ENCODE measurements around the gene AGFG1. TPM values are rescaled to one million over a fixed set of nuclear protein-coding genes. Genes with fewer than 3 reads are reported as not detected.

The AGFG1 gene
- total RNA-seq, 4 donors from 2014 or later = 42.1 to 83.1 (median 53.5) TPM

GRCh38 chr2:227436436-227437174, 35.4 kb upstream of the AGFG1 start:
- no peak for DNase-seq (ENCODE audit: low spot score in 2 of 2)
- Histone ChIP-seq H3K4me1 (no peaks in the 10 kb centered on the region), H3K9me3 (peaks cover 0 to 14% (median 5%) of the 10 kb centered on the region in 4 donors), H3K36me3 (no peaks in the 10 kb centered on the region), H3K27ac (no peak overlapping the region), H3K4me3 (no peak overlapping the region), H3K27me3 (no peaks in the 10 kb centered on the region)
- 79 to 80% methylated on average over 7 of the region's 7 CpGs for WGBS, 2 donors
- peak in 1 of 2 donors; percentile 48 for TF ChIP-seq EP300 (IDR thresholded peaks at IDR 0.05)
- no peak for TF ChIP-seq CTCF (IDR thresholded peaks at IDR 0.05)

DNA sequence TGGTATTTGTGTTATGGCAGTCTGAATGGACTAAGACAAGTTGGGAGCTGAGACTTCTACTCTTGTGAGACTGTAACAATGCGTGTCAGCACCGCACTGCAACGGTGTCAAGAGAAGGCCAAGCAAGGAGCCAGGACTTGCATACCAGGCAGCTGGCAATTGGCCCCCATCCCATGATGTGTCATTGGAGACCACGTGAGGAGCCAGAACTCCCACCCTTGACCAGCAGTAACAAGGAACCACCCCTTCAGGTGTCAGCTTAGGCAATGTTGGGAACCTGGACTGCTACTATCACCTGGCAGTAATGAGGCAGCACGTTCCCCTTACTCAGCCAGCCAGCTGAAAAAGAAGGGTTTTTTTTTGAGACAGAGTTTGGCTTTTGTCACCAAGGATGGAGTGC, 32.7 kb upstream of the AGFG1 start:
- H3K9me3 ChIP-seq = no peaks in the 10 kb centered on the region
- no peak for DNase-seq (ENCODE audit: low spot score in 2 of 2)
- no peaks in the 10 kb centered on the region for H3K4me1 ChIP-seq
- H3K27me3 ChIP-seq = no peaks in the 10 kb centered on the region
- H3K36me3 ChIP-seq = no peaks in the 10 kb centered on the region
- H3K4me3 ChIP-seq = no peak overlapping the region
- no peak overlapping the region for H3K27ac ChIP-seq
- 81 to 90% methylated on average over 5 of the region's 5 CpGs for WGBS, 2 donors
- TF ChIP-seq POLR2A (IDR thresholded peaks at IDR 0.05) (no peak), EP300 (IDR thresholded peaks at IDR 0.05) (no peak)

DNA sequence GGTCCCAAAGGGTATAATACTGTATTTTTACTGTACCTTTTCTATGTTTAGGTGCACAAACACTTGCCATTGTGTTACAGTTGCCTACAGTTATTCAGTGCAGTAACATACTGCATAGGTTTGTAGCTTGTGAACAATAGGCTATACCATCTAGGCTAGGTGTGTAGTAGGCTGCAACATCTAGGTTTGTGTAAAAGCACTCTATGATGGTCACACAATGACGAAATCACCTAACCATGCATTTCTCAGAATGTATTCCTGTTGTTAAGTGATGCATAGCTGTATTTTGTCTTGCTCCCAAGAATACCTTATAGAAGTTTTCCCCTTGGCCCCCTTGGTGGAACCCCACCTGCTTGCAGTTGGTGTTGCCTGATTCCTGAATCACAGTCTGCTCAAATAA, 29.3 kb upstream of the AGFG1 start:
- H3K36me3 ChIP-seq = no peaks in the 10 kb centered on the region
- H3K27ac ChIP-seq = no peak overlapping the region
- no peak for DNase-seq (ENCODE audit: low spot score in 2 of 2)
- WGBS, 2 donors = 89 to 93% methylated on average over 1 of the region's 1 CpG
- H3K4me1 ChIP-seq = no peaks in the 10 kb centered on the region
- H3K9me3 ChIP-seq = no peaks in the 10 kb centered on the region
- H3K4me3 ChIP-seq = no peak overlapping the region
- TF ChIP-seq CTCF (IDR thresholded peaks at IDR 0.05) (no peak), EP300 (IDR thresholded peaks at IDR 0.05) (no peak), POLR2A (IDR thresholded peaks at IDR 0.05) (no peak)
- no peaks in the 10 kb centered on the region for H3K27me3 ChIP-seq

DNA sequence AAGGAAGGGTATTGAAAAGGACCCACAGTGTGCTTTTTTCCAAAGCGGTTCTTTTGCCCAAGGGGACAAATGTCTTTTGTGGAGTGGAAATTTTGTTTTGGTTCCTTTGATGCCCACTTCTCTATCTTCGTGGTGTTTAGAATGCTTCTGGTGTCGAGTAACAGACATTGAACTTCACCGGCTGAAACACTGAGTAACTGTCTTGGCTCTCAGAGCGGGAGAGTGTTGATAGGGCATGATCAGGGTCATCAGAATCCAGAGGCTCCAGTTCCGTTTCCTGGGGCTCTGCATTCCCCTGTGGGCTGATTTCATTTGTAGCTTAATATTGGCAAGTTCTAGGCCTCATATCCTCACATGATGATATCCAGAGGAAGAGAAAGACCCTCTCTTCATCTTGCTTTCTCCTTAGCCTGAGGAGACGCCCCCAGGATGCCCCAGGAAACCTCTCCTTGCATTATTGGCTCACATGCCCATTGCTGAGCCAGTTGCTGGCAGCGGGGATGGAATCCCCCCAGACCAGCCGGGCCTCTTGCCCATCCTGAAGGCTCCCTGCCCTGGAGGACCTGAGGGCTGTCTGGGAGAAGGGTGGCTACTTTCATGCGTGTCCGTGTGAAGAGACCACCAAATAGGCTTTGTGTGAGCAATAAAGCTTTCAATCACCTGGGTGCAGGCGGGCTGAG, 27.9 kb upstream of the AGFG1 start:
- Histone ChIP-seq H3K36me3 (no peaks in the 10 kb centered on the region), H3K9me3 (no peaks in the 10 kb centered on the region), H3K4me3 (no peak overlapping the region), H3K27ac (no peak overlapping the region), H3K4me1 (no peaks in the 10 kb centered on the region), H3K27me3 (no peaks in the 10 kb centered on the region)
- DNase-seq (ENCODE audit: low spot score in 2 of 2) = no peak
- no peak for TF ChIP-seq EP300 (IDR thresholded peaks at IDR 0.05)
- no peak for TF ChIP-seq POLR2A (IDR thresholded peaks at IDR 0.05)
- no peak for TF ChIP-seq CTCF (IDR thresholded peaks at IDR 0.05)
- WGBS, 2 donors = 50 to 60% methylated on average over 12 of the region's 12 CpGs

GRCh38 chr2:227447606-227448005, 24.4 kb upstream of the AGFG1 start:
- no peaks in the 10 kb centered on the region for H3K27me3 ChIP-seq
- no peaks in the 10 kb centered on the region for H3K36me3 ChIP-seq
- TF ChIP-seq CTCF (IDR thresholded peaks at IDR 0.05) (no peak), POLR2A (IDR thresholded peaks at IDR 0.05) (no peak), EP300 (IDR thresholded peaks at IDR 0.05) (no peak)
- no peak for DNase-seq (ENCODE audit: low spot score in 2 of 2)
- H3K4me3 ChIP-seq = no peak overlapping the region
- WGBS, 2 donors = 63 to 67% methylated on average over 7 of the region's 7 CpGs
- H3K4me1 ChIP-seq = peaks cover 0 to 6% (median 0%) of the 10 kb centered on the region in 4 donors
- no peaks in the 10 kb centered on the region for H3K9me3 ChIP-seq
- H3K27ac ChIP-seq = no peak overlapping the region
